ENCODE data around the gene HRCT1. TPM values are rescaled to one million over a fixed set of nuclear protein-coding genes. Genes with fewer than 3 reads are reported as not detected.
"Not testable (repeated sequence)": the region's sequence is repeated elsewhere in the genome, so short reads cannot be mapped to it uniquely, and the experiment has no call there.

The HRCT1 gene
- total RNA-seq, 2 donors from 2014 or later = not detected

DNA sequence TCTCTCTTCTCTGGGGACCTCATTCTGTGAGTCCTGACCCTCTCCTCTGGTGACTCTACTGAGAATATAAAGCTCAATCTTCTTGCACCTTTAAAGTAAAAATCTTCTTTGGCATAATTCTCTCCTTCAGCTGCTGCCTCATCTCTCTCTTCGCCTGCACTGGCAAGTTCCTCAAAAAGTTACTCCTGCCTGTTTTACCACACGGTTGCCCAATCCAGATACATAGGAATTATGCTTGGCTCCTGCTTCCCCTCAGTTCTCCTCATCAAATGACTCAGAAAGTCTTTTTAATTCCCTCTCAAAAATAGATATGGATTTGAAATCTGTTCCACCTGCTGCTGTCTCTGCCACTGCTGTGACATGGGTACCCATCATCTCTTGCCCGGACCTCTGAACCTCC lies 14.4 kb upstream of the HRCT1 start:
- peaks cover 14% of the 10 kb centered on the region for H3K27me3 Mint-ChIP-seq (ENCODE audit: insufficient read depth)
- H3K36me3 Mint-ChIP-seq (ENCODE audit: low read depth) = no peaks in the 10 kb centered on the region
- no peak overlapping the region for H3K4me3 Mint-ChIP-seq
- Histone ChIP-seq H3K36me3 (ENCODE audit: control insufficient read depth, insufficient read depth, low read length) (no peaks in the 10 kb centered on the region), H3K9ac (ENCODE audit: extremely low read depth, low read length, poor library complexity, severe bottlenecking) (no peak overlapping the region), H3K27me3 (ENCODE audit: control insufficient read depth, insufficient read depth, low read length, poor library complexity, severe bottlenecking) (peaks cover 18% of the 10 kb centered on the region), H3K4me3 (ENCODE audit: low read length) (no peak overlapping the region), H3K27ac (ENCODE audit: low read depth, low read length) (no peak overlapping the region), H3K9me3 (ENCODE audit: control insufficient read depth, low read length) (no peaks in the 10 kb centered on the region), H3K4me1 (ENCODE audit: control insufficient read depth, insufficient read depth, low read length) (no peaks in the 10 kb centered on the region)
- TF ChIP-seq, protein P1, sequence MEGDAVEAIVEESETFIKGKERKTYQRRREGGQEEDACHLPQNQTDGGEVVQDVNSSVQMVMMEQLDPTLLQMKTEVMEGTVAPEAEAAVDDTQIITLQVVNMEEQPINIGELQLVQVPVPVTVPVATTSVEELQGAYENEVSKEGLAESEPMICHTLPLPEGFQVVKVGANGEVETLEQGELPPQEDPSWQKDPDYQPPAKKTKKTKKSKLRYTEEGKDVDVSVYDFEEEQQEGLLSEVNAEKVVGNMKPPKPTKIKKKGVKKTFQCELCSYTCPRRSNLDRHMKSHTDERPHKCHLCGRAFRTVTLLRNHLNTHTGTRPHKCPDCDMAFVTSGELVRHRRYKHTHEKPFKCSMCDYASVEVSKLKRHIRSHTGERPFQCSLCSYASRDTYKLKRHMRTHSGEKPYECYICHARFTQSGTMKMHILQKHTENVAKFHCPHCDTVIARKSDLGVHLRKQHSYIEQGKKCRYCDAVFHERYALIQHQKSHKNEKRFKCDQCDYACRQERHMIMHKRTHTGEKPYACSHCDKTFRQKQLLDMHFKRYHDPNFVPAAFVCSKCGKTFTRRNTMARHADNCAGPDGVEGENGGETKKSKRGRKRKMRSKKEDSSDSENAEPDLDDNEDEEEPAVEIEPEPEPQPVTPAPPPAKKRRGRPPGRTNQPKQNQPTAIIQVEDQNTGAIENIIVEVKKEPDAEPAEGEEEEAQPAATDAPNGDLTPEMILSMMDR (conservative IDR thresholded peaks at IDR 0.05) = no peak
- H3K4me1 Mint-ChIP-seq = no peaks in the 10 kb centered on the region
- no peak overlapping the region for H3K27ac Mint-ChIP-seq
- no peaks in the 10 kb centered on the region for H3K9me3 Mint-ChIP-seq
- DNase-seq = no peak
- 78 to 84% methylated on average over 3 of the region's 3 CpGs for WGBS, 2 experiments (ENCODE audit: insufficient coverage in 1 of 2, insufficient read length in 1 of 2)

DNA sequence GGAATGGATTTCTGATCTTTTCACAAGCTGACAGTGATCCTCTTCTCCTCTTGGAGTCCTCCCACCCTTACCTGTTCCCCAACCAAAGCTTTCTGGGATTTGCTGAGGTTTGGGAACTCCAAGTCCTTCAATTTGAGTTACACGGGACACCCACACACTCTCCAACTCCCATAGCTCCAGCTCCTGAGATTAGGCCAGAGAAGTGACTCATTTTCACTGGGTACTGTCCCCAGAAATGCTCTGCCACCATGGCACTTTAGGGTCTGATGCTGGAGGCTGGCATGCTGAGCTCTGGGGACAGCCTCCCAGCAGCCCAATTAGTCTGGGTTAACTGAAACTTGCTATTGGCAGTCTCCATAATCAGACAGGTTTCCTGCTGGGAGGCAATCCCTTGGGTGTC lies 14.0 kb upstream of the HRCT1 start:
- H3K9ac ChIP-seq (ENCODE audit: extremely low read depth, low read length, poor library complexity, severe bottlenecking) = no peak overlapping the region
- no peaks in the 10 kb centered on the region for H3K4me1 Mint-ChIP-seq
- no peak overlapping the region for H3K4me3 Mint-ChIP-seq
- WGBS, 2 experiments (ENCODE audit: insufficient coverage in 1 of 2, insufficient read length in 1 of 2) = 62 to 100% methylated on average over 1 of the region's 1 CpG
- no peaks in the 10 kb centered on the region for H3K4me1 ChIP-seq (ENCODE audit: control insufficient read depth, insufficient read depth, low read length)
- no peak overlapping the region for H3K4me3 ChIP-seq (ENCODE audit: low read length)
- no peaks in the 10 kb centered on the region for H3K9me3 Mint-ChIP-seq
- TF ChIP-seq, protein P1 (conservative IDR thresholded peaks at IDR 0.05) = no peak
- peaks cover 18% of the 10 kb centered on the region for H3K27me3 ChIP-seq (ENCODE audit: control insufficient read depth, insufficient read depth, low read length, poor library complexity, severe bottlenecking)
- no peaks in the 10 kb centered on the region for H3K36me3 ChIP-seq (ENCODE audit: control insufficient read depth, insufficient read depth, low read length)
- H3K27me3 Mint-ChIP-seq (ENCODE audit: insufficient read depth) = peaks cover 13% of the 10 kb centered on the region
- H3K27ac Mint-ChIP-seq = no peak overlapping the region
- H3K36me3 Mint-ChIP-seq (ENCODE audit: low read depth) = no peaks in the 10 kb centered on the region
- H3K9me3 ChIP-seq (ENCODE audit: control insufficient read depth, low read length) = no peaks in the 10 kb centered on the region
- no peak for DNase-seq
- H3K27ac ChIP-seq (ENCODE audit: low read depth, low read length) = no peak overlapping the region

DNA sequence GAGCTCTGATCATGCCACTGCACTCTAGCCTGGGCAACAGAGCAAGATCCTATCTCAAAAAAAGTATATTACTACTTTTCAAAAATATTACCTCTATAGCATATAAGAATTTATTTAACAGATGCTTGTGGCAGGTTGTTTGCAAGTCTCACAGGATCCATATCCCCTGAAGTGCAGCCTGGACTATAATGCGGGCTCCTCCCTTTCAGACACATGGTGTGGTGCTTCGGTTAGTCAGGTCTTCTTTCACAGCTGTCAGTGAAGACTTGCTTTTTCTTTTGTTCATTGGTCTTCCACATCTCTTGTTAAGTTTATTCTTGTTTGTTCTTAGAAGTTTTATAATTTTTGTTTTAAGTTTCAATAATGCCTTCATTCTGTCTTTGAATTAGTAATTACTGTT lies 9.4 kb upstream of the HRCT1 start:
- H3K27me3 ChIP-seq (ENCODE audit: control insufficient read depth, insufficient read depth, low read length, poor library complexity, severe bottlenecking) = peaks cover 33% of the 10 kb centered on the region
- Mint-ChIP-seq H3K27me3 (ENCODE audit: insufficient read depth) (peaks cover 34% of the 10 kb centered on the region), H3K36me3 (ENCODE audit: low read depth) (no peaks in the 10 kb centered on the region), H3K4me3 (no peak overlapping the region), H3K4me1 (no peaks in the 10 kb centered on the region), H3K27ac (no peak overlapping the region), H3K9me3 (no peaks in the 10 kb centered on the region)
- no peaks in the 10 kb centered on the region for H3K36me3 ChIP-seq (ENCODE audit: control insufficient read depth, insufficient read depth, low read length)
- H3K9ac ChIP-seq (ENCODE audit: extremely low read depth, low read length, poor library complexity, severe bottlenecking) = no peak overlapping the region
- DNase-seq = no peak
- 92 to 95% methylated on average over 2 of the region's 2 CpGs for WGBS, 2 experiments (ENCODE audit: insufficient coverage in 1 of 2, insufficient read length in 1 of 2)
- TF ChIP-seq, protein P1 (conservative IDR thresholded peaks at IDR 0.05) = no peak
- no peaks in the 10 kb centered on the region for H3K4me1 ChIP-seq (ENCODE audit: control insufficient read depth, insufficient read depth, low read length)
- no peak overlapping the region for H3K27ac ChIP-seq (ENCODE audit: low read depth, low read length)
- no peaks in the 10 kb centered on the region for H3K9me3 ChIP-seq (ENCODE audit: control insufficient read depth, low read length)
- H3K4me3 ChIP-seq (ENCODE audit: low read length) = no peak overlapping the region

- not testable (repeated sequence) for H3K4me3 Mint-ChIP-seq; H3K4me3 ChIP-seq (ENCODE audit: low read length); H3K9me3 ChIP-seq (ENCODE audit: control insufficient read depth, low read length); H3K36me3 ChIP-seq (ENCODE audit: control insufficient read depth, insufficient read depth, low read length); H3K4me1 ChIP-seq (ENCODE audit: control insufficient read depth, insufficient read depth, low read length); H3K36me3 Mint-ChIP-seq (ENCODE audit: low read depth); H3K4me1 Mint-ChIP-seq; H3K27ac Mint-ChIP-seq; H3K9ac ChIP-seq (ENCODE audit: extremely low read depth, low read length, poor library complexity, severe bottlenecking); DNase-seq; H3K9me3 Mint-ChIP-seq; H3K27ac ChIP-seq (ENCODE audit: low read depth, low read length)
- H3K27me3 Mint-ChIP-seq (ENCODE audit: insufficient read depth) = peaks cover 31% of the 10 kb centered on the region
- WGBS, 2 experiments (ENCODE audit: insufficient coverage in 1 of 2, insufficient read length in 1 of 2) = 78 to 86% methylated on average over 4 to 7 of the region's 7 CpGs
- H3K27me3 ChIP-seq (ENCODE audit: control insufficient read depth, insufficient read depth, low read length, poor library complexity, severe bottlenecking) = peaks cover 32% of the 10 kb centered on the region
Observed at GRCh38 chr9:35897376-35898099, 8.5 kb upstream of the HRCT1 start.
